Stromal cell of bone marrow (primary cell): ENCODE measurements around the gene P2RX2.

Source experiments
- DNase-seq: peaks from one replicate; pipeline ENCODE4 v3.0.0-alpha.2; 2012; ENCODE audit warnings: low read depth

Gene P2RX2

GRCh38 chr12:132620113-132620898 is 1.7 kb downstream of the P2RX2 start:
- DNase-seq = no peak

GRCh38 chr12:132620899-132621656 is 2.5 kb downstream of the P2RX2 start:
- no peak for DNase-seq

- DNase-seq = no peak
Measured at GRCh38 chr12:132621657-132622435, 3.3 kb downstream of the P2RX2 start.

GRCh38 chr12:132622437-132623071 is 4.0 kb downstream of the P2RX2 start:
- peak; percentile 59 for DNase-seq

- DNase-seq = no peak
Measured at GRCh38 chr12:132623072-132623869, 4.7 kb downstream of the P2RX2 start.

- no peak for DNase-seq
Measured at GRCh38 chr12:132624186-132624855, 5.7 kb downstream of the P2RX2 start.

GRCh38 chr12:132624910-132625630 is 6.5 kb downstream of the P2RX2 start:
- DNase-seq = no peak

GRCh38 chr12:132625731-132626430 is 7.3 kb downstream of the P2RX2 start:
- DNase-seq = no peak

GRCh38 chr12:132629330-132629729 is 10.8 kb downstream of the P2RX2 start:
- DNase-seq = no peak

- DNase-seq = no peak
Measured at GRCh38 chr12:132630672-132631071, 12.1 kb downstream of the P2RX2 start.

GRCh38 chr12:132631666-132632065 is 13.1 kb downstream of the P2RX2 start:
- no peak for DNase-seq

- DNase-seq = no peak
Measured at GRCh38 chr12:132632521-132633228, 14.1 kb downstream of the P2RX2 start.

GRCh38 chr12:132633398-132633797 is 14.8 kb downstream of the P2RX2 start:
- no peak for DNase-seq

- no peak for DNase-seq
Measured at GRCh38 chr12:132633901-132634300, 15.3 kb downstream of the P2RX2 start.

- DNase-seq = no peak
Measured at GRCh38 chr12:132634411-132634990, 15.9 kb downstream of the P2RX2 start.

- DNase-seq = no peak
Measured at GRCh38 chr12:132635076-132635955, 16.7 kb downstream of the P2RX2 start.

- no peak for DNase-seq
Measured at GRCh38 chr12:132637811-132638210, 19.2 kb downstream of the P2RX2 start.
